Measurements from ENCODE around the gene GUCD1. TPM values are rescaled to one million over a fixed set of nuclear protein-coding genes. Genes with fewer than 3 reads are reported as not detected.
"Not testable (repeated sequence)": the region's sequence is repeated elsewhere in the genome, so short reads cannot be mapped to it uniquely, and the experiment has no call there.

Gene GUCD1
- polyA plus RNA-seq, 1 donor (not counting 4 experiments of a cell fraction or from before 2014, with no cell fraction given) = 43.0 TPM

DNA sequence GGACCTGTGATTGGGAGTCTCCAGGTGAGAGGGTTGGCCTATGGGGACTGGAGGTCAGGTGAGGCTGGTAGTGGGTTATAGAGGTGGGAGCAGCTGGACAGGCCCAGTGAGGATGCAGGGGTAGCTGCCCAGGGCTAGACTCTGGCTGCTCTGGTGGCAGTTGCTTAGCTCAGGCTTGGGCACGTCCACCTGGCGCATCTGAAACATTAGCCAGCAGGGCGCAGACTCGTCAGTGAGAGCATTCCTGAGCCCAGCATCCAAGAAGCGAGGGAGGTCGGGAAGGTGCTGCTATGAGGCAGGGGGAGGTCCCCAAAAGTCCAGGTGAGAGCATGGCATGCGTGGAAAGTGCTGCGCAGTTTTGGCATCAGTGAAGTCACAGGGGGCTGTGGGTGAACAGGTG lies 44.6 kb upstream of the GUCD1 start:
- TF ChIP-seq, protein P1, sequence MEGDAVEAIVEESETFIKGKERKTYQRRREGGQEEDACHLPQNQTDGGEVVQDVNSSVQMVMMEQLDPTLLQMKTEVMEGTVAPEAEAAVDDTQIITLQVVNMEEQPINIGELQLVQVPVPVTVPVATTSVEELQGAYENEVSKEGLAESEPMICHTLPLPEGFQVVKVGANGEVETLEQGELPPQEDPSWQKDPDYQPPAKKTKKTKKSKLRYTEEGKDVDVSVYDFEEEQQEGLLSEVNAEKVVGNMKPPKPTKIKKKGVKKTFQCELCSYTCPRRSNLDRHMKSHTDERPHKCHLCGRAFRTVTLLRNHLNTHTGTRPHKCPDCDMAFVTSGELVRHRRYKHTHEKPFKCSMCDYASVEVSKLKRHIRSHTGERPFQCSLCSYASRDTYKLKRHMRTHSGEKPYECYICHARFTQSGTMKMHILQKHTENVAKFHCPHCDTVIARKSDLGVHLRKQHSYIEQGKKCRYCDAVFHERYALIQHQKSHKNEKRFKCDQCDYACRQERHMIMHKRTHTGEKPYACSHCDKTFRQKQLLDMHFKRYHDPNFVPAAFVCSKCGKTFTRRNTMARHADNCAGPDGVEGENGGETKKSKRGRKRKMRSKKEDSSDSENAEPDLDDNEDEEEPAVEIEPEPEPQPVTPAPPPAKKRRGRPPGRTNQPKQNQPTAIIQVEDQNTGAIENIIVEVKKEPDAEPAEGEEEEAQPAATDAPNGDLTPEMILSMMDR (optimal IDR thresholded peaks at IDR 0.05 in 1 of 3, IDR thresholded peaks at IDR 0.05 in 1 of 3, conservative IDR thresholded peaks at IDR 0.05 in 1 of 3; ENCODE audit: extremely low read depth in 1 of 3, insufficient read depth in 2 of 3, low read length in 3 of 3) = peak in 1 of 3 experiments; percentile 6
- TF ChIP-seq EZH2 (IDR thresholded peaks at IDR 0.05; ENCODE audit: low read length) = no peak
- no peak overlapping the region for H3K9ac ChIP-seq (ENCODE audit: control insufficient read depth, extremely low read depth, insufficient read depth, low read length)
- no peaks in the 10 kb centered on the region for H3K79me2 ChIP-seq (ENCODE audit: control insufficient read depth, insufficient read depth, low read length)
- DNase-seq (ENCODE audit: low read depth, low spot score) (no peak), FAIRE-seq (no peak)
- no peaks in the 10 kb centered on the region for H4K20me1 ChIP-seq (ENCODE audit: control insufficient read depth, extremely low read depth, insufficient read depth, low read length)
- H3K4me3 ChIP-seq (ENCODE audit: control insufficient read depth in 2 of 3, extremely low read depth in 1 of 3, insufficient read depth in 2 of 3, low read depth in 1 of 3, low read length in 3 of 3) = no peak overlapping the region
- no peaks in the 10 kb centered on the region for H3K9me3 ChIP-seq (ENCODE audit: control insufficient read depth, low read depth, low read length)
- no peak overlapping the region for H3K27ac ChIP-seq (ENCODE audit: control insufficient read depth, insufficient read depth, low read length)
- no peak overlapping the region for H2AFZ ChIP-seq (ENCODE audit: control insufficient read depth, low read length)
- dilution Hi-C loops (cut with MboI; ENCODE audit: extremely low pct_ligation_motif_present, low sequenced_read_pairs) = no loop called here
- H3K9me1 ChIP-seq (ENCODE audit: control insufficient read depth, extremely low read depth, insufficient read depth, low read length) = no peaks in the 10 kb centered on the region
- H3K4me1 ChIP-seq (ENCODE audit: control insufficient read depth, extremely low read depth, insufficient read depth, low read length) = peaks cover 22% of the 10 kb centered on the region
- H3K4me2 ChIP-seq (ENCODE audit: control insufficient read depth, extremely low read depth, insufficient read depth, low read depth, low read length) = no peak overlapping the region
- H3K36me3 ChIP-seq (ENCODE audit: control insufficient read depth in 2 of 2, extremely low read depth in 1 of 2, insufficient read depth in 2 of 2, low read length in 2 of 2) = no peaks in the 10 kb centered on the region
- H3K27me3 ChIP-seq (ENCODE audit: control insufficient read depth, extremely low read depth, insufficient read depth, low read length) = no peaks in the 10 kb centered on the region

DNA sequence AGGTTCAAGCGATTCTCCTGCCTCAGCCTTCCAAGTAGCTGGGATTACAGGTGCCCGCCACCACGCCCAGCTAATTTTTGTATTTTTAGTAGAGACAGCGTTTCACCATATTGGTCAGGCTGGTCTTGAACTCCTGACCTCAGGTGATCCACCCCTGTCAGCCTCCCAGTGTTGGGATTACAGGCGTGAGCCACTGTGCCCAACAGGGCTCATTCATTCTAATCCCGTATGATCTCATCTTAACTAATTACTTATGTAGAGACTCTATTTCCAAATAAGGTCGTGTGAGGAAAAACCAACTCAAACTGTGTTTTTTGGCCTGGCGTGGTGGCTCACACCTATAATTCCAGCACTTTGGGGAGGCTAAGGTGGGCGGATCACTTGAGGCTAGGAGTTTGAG lies 42.1 kb upstream of the GUCD1 start:
- H2AFZ ChIP-seq (ENCODE audit: control insufficient read depth, low read length); H3K27me3 ChIP-seq (ENCODE audit: control insufficient read depth, extremely low read depth, insufficient read depth, low read length); H3K4me3 ChIP-seq (ENCODE audit: control insufficient read depth in 2 of 3, extremely low read depth in 1 of 3, insufficient read depth in 2 of 3, low read depth in 1 of 3, low read length in 3 of 3); H3K79me2 ChIP-seq (ENCODE audit: control insufficient read depth, insufficient read depth, low read length); H3K27ac ChIP-seq (ENCODE audit: control insufficient read depth, insufficient read depth, low read length); H3K9me1 ChIP-seq (ENCODE audit: control insufficient read depth, extremely low read depth, insufficient read depth, low read length); FAIRE-seq; H3K9me3 ChIP-seq (ENCODE audit: control insufficient read depth, low read depth, low read length); H4K20me1 ChIP-seq (ENCODE audit: control insufficient read depth, extremely low read depth, insufficient read depth, low read length); dilution Hi-C loops (cut with MboI; ENCODE audit: extremely low pct_ligation_motif_present, low sequenced_read_pairs); H3K36me3 ChIP-seq (ENCODE audit: control insufficient read depth in 2 of 2, extremely low read depth in 1 of 2, insufficient read depth in 2 of 2, low read length in 2 of 2); H3K4me2 ChIP-seq (ENCODE audit: control insufficient read depth, extremely low read depth, insufficient read depth, low read depth, low read length); H3K9ac ChIP-seq (ENCODE audit: control insufficient read depth, extremely low read depth, insufficient read depth, low read length); DNase-seq (ENCODE audit: low read depth, low spot score): not testable (repeated sequence)
- peaks cover 23% of the 10 kb centered on the region for H3K4me1 ChIP-seq (ENCODE audit: control insufficient read depth, extremely low read depth, insufficient read depth, low read length)

DNA sequence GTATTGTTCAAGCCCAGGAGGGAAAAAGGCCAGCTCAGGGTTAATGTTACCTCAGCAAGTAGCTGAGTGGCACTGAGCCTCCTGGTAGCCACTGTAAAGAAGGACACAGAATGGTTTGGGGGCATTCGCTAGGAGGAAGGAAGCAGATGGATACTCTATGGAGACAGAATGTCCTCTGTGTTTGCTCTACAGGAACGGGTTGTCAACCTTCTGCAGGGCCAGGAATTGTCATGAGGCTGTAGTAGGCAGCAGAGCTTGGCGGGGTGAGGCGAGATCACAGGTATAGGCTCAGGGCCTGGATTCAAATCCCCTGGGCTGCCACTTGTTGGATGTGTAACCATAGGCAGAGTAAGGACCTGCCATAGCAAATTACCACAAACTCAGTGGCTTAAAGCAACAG lies 40.9 kb upstream of the GUCD1 start:
- H3K4me3 ChIP-seq (ENCODE audit: control insufficient read depth in 2 of 3, extremely low read depth in 1 of 3, insufficient read depth in 2 of 3, low read depth in 1 of 3, low read length in 3 of 3) = no peak overlapping the region
- H3K9me3 ChIP-seq (ENCODE audit: control insufficient read depth, low read depth, low read length) = no peaks in the 10 kb centered on the region
- no peaks in the 10 kb centered on the region for H3K27me3 ChIP-seq (ENCODE audit: control insufficient read depth, extremely low read depth, insufficient read depth, low read length)
- H3K36me3 ChIP-seq (ENCODE audit: control insufficient read depth in 2 of 2, extremely low read depth in 1 of 2, insufficient read depth in 2 of 2, low read length in 2 of 2) = no peaks in the 10 kb centered on the region
- DNase-seq (ENCODE audit: low read depth, low spot score) (no peak), FAIRE-seq (no peak)
- H2AFZ ChIP-seq (ENCODE audit: control insufficient read depth, low read length) = no peak overlapping the region
- H3K27ac ChIP-seq (ENCODE audit: control insufficient read depth, insufficient read depth, low read length) = no peak overlapping the region
- H3K4me1 ChIP-seq (ENCODE audit: control insufficient read depth, extremely low read depth, insufficient read depth, low read length) = peaks cover 23% of the 10 kb centered on the region
- no peak overlapping the region for H3K4me2 ChIP-seq (ENCODE audit: control insufficient read depth, extremely low read depth, insufficient read depth, low read depth, low read length)
- H4K20me1 ChIP-seq (ENCODE audit: control insufficient read depth, extremely low read depth, insufficient read depth, low read length) = no peaks in the 10 kb centered on the region
- no peak overlapping the region for H3K9ac ChIP-seq (ENCODE audit: control insufficient read depth, extremely low read depth, insufficient read depth, low read length)
- TF ChIP-seq, protein P1 (optimal IDR thresholded peaks at IDR 0.05 in 1 of 3, IDR thresholded peaks at IDR 0.05 in 1 of 3, conservative IDR thresholded peaks at IDR 0.05 in 1 of 3; ENCODE audit: extremely low read depth in 1 of 3, insufficient read depth in 2 of 3, low read length in 3 of 3) = no peak
- no peak for TF ChIP-seq EZH2 (IDR thresholded peaks at IDR 0.05; ENCODE audit: low read length)
- H3K79me2 ChIP-seq (ENCODE audit: control insufficient read depth, insufficient read depth, low read length) = no peaks in the 10 kb centered on the region
- no peaks in the 10 kb centered on the region for H3K9me1 ChIP-seq (ENCODE audit: control insufficient read depth, extremely low read depth, insufficient read depth, low read length)
- dilution Hi-C loops (cut with MboI; ENCODE audit: extremely low pct_ligation_motif_present, low sequenced_read_pairs) = no loop called here
